K562 (cell line): ENCODE data around the gene CGGBP1. TPM values are rescaled to one million over a fixed set of nuclear protein-coding genes. Genes with fewer than 3 reads are reported as not detected.

Experiments used
- ARID1B ChIP-seq: fragments of 450-650 bp; IDR thresholded peaks from 2 replicates; pipeline ENCODE4 v1.6.1; 2016; ENCODE audit warnings: antibody characterized with exemption, mild to moderate bottlenecking, inconsistent platforms
- CBFA2T3 ChIP-seq: fragments of 450-650 bp; IDR thresholded peaks from 2 replicates; pipeline ENCODE4 v1.6.1; 2017
- EP300 ChIP-seq: IDR thresholded peaks from 2 replicates; pipeline ENCODE4 v1.6.1; 2012; ENCODE audit warnings: low read length, improper control_type of control experiment
- NCOA6 ChIP-seq: fragments of 450-650 bp; IDR thresholded peaks from 2 replicates; pipeline ENCODE4 v1.6.1; 2017; ENCODE audit warnings: mild to moderate bottlenecking
- PML ChIP-seq: IDR thresholded peaks from 2 replicates; pipeline ENCODE4 v1.6.1; 2012; ENCODE audit warnings: low read length, inconsistent platforms
- RBM25 ChIP-seq: fragments of 200-400 bp; formaldehyde crosslinking; IDR thresholded peaks from 2 replicates; pipeline ENCODE4 v1.6.1; 2018; ENCODE audit warnings: low read length, low read depth, moderate library complexity; ENCODE audit not compliant: severe bottlenecking
- RHOXF2B ChIP-seq: fragments of 250-450 bp; sonication (Bioruptor Pico); conservative IDR thresholded peaks from 2 replicates; pipeline ENCODE4 v1.5.1; 2021
- TBL1XR1 ChIP-seq, 2 experiments: IDR thresholded peaks; 2 replicates each; pipeline ENCODE4 v1.6.1; 2012; ENCODE audit warnings: improper control_type of control experiment in 2 of 2, low read length in 2 of 2, mild to moderate bottlenecking in 1 of 2
- YY1 ChIP-seq, 3 experiments: IDR thresholded peaks; 2 replicates each; pipeline ENCODE4 v1.6.1; 2011; ENCODE audit warnings: low read length in 2 of 3, mild to moderate bottlenecking in 2 of 3, moderate library complexity in 2 of 3, borderline replicate concordance in 1 of 3, control low read depth in 1 of 3, low read depth in 1 of 3; ENCODE audit not compliant: insufficient read depth in 3 of 3, insufficient replicate concordance in 2 of 3, control insufficient read depth in 1 of 3, insufficient read length in 1 of 3; ENCODE audit errors: extremely low read depth in 1 of 3
- ZFX ChIP-seq: sonication (generic); formaldehyde crosslinking; IDR thresholded peaks from 2 replicates; pipeline ENCODE4 v1.8.0; 2022; ENCODE audit warnings: mild to moderate bottlenecking, missing genetic modification reagents, moderate library complexity
- polyA plus RNA-seq, 8 experiments: library from polyadenylated mRNA; depleted of rRNA in 4 of 8; stranded (reverse) in 5 of 8; unstranded in 3 of 8; fragments of >200 nt; fragmentation: Nextera tagmentation in 2 of 8; fragmentation: Illumina TruSeq in 1 of 8; extraction: Ambion mirVana in 2 of 8; extraction: Trizol in 1 of 8; gene quantifications; 2 replicates each; pipeline versions ENCODE4 v1.2.1 to v1.2.3, GENCODE V29; 2011 to 2014; ENCODE audit warnings: inconsistent platforms in 1 of 8, missing spikeins in 1 of 8
- total RNA-seq, 7 experiments: library from RNA; depleted of rRNA in 6 of 7; stranded (reverse); fragments of >200 nt in 6 of 7; fragmentation: Illumina TruSeq in 2 of 7; extraction: Trizol in 2 of 7; gene quantifications; 2 replicates each; pipeline versions ENCODE4 v1.2.1 to v1.2.3, GENCODE V29; 2011 to 2021; ENCODE audit warnings: low replicate concordance in 1 of 7
- TF ChIP-seq, protein P1 (sequence below), 2 experiments: fragments of 450-650 bp; IDR thresholded peaks; 2 replicates each; pipeline ENCODE4 v1.6.1; 2016; ENCODE audit warnings: mild to moderate bottlenecking in 2 of 2, borderline replicate concordance in 1 of 2, low read depth in 1 of 2, moderate library complexity in 1 of 2
- TF ChIP-seq, protein P2 (sequence below), 2 experiments: fragments of 450-650 bp; formaldehyde crosslinking in 1 of 2; IDR thresholded peaks; 2 replicates each; pipeline versions ENCODE4 v1.4.0 to v1.6.1; 2014 to 2020; ENCODE audit warnings: mild to moderate bottlenecking in 2 of 2, borderline replicate concordance in 1 of 2, low read depth in 1 of 2

Gene CGGBP1
- total and polyA plus RNA-seq, 9 of the 15 experiments (the other 6 are each of a cell fraction or from before 2014, with no cell fraction given), result 14.4 to 47.8 (median 37.8) TPM

DNA sequence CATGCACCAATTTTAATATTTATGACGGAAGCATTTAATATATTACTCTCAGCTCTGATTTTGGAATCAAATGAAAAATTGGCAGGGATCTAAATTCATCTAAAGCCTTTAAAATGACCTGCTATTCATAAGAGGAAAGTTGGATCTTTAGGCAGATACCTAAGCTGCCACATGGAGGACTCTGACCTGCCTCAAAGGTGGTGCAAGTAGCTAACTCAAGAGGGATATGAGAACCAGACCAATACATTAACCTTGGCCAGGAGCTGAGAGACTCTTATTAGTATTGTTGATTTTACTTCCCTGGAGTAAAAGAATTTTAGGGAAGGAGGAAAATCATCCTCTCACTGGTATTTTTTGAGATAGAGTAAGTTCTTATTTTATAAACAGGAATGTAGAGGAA, 17.9 kb upstream of the CGGBP1 start (continued):
- peak; percentile 73 for TF ChIP-seq CBFA2T3
- TF ChIP-seq ARID1B, result peak; percentile 81
- no peak for TF ChIP-seq NCOA6
- no peak for TF ChIP-seq RHOXF2B (CRISPR knock-in tag)
- TF ChIP-seq PML, result 0 out of 2 replicates have a peak, but pooled peaks have one; percentile 28
- no peak for TF ChIP-seq YY1 (IDR thresholded peaks at IDR 0.05; ENCODE audit: borderline replicate concordance in 1 of 3, control insufficient read depth in 1 of 3, extremely low read depth in 1 of 3, insufficient read depth in 3 of 3, insufficient read length in 1 of 3, insufficient replicate concordance in 2 of 3, low read depth in 1 of 3, low read length in 2 of 3)
- TF ChIP-seq TBL1XR1 (IDR thresholded peaks at IDR 0.05; ENCODE audit: low read length in 2 of 2), result peak in 1 of 2 experiments; percentile 14; a peak in 1 of 4 replicates
- peak; percentile 30; the same call in 1 of the 2 replicates for TF ChIP-seq EP300
- no peak for TF ChIP-seq RBM25
- TF ChIP-seq ZFX (CRISPR knock-in tag), result no peak
- TF ChIP-seq, protein P1, sequence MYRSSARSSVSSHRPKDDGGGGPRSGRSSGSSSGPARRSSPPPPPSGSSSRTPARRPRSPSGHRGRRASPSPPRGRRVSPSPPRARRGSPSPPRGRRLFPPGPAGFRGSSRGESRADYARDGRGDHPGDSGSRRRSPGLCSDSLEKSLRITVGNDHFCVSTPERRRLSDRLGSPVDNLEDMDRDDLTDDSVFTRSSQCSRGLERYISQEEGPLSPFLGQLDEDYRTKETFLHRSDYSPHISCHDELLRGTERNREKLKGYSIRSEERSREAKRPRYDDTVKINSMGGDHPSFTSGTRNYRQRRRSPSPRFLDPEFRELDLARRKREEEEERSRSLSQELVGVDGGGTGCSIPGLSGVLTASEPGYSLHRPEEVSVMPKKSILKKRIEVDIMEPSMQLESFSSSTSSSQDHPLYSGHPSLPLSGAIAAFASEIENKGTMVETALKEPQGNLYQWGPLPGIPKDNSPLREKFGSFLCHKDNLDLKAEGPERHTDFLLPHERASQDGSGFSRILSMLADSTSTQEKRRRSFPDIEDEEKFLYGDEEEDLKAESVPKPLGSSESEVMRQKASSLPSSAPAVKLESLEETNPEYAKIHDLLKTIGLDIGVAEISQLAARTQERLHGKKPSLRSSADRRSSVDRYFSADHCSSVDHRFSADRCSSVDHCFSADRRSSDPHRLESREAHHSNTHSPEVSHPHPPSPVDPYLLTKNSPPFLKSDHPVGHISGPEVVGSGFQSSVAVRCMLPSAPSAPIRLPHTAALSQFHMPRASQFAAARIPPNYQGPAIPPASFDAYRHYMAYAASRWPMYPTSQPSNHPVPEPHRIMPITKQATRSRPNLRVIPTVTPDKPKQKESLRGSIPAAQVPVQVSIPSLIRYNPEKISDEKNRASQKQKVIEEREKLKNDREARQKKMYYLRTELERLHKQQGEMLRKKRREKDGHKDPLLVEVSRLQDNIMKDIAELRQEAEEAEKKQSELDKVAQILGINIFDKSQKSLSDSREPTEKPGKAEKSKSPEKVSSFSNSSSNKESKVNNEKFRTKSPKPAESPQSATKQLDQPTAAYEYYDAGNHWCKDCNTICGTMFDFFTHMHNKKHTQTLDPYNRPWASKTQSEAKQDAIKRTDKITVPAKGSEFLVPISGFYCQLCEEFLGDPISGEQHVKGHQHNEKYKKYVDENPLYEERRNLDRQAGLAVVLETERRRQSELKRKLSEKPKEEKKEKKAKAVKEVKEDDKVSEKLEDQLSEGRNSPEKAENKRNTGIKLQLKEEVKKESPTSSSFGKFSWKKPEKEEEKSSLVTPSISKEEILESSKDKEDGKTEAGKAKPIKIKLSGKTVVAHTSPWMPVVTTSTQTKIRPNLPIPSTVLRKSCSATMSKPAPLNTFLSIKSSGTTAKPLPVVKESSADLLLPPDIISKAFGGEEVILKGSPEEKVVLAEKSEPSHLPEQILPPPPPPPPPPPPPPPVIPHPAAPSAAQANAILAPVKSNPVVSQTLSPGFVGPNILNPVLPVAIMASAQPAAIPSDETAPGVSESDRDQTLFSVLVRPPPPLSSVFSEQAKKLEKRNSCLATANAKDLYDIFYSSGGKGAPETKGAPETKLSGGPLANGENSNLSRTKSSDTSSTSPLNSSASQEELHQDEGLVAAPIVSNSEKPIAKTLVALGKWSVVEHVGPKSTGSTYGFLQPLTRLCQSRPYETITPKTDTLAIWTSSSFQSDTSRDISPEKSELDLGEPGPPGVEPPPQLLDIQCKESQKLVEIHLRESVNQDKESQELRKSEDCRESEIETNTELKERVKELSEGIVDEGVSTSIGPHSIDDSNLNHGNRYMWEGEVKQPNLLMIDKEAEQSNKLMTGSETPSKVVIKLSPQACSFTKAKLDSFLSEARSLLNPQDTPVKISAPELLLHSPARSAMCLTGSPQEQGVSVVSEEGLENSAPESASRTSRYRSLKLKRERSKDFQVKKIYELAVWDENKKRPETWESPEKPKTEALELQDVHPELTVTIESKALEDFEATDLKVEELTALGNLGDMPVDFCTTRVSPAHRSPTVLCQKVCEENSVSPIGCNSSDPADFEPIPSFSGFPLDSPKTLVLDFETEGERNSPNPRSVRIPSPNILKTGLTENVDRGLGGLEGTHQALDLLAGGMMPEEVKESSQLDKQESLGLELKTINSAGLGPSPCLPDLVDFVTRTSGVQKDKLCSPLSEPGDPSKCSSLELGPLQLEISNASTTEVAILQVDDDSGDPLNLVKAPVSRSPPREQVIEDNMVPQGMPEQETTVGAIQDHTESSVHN (IDR thresholded peaks at IDR 0.05; ENCODE audit: borderline replicate concordance in 1 of 2, low read depth in 1 of 2), result no peak
- TF ChIP-seq, protein P2, sequence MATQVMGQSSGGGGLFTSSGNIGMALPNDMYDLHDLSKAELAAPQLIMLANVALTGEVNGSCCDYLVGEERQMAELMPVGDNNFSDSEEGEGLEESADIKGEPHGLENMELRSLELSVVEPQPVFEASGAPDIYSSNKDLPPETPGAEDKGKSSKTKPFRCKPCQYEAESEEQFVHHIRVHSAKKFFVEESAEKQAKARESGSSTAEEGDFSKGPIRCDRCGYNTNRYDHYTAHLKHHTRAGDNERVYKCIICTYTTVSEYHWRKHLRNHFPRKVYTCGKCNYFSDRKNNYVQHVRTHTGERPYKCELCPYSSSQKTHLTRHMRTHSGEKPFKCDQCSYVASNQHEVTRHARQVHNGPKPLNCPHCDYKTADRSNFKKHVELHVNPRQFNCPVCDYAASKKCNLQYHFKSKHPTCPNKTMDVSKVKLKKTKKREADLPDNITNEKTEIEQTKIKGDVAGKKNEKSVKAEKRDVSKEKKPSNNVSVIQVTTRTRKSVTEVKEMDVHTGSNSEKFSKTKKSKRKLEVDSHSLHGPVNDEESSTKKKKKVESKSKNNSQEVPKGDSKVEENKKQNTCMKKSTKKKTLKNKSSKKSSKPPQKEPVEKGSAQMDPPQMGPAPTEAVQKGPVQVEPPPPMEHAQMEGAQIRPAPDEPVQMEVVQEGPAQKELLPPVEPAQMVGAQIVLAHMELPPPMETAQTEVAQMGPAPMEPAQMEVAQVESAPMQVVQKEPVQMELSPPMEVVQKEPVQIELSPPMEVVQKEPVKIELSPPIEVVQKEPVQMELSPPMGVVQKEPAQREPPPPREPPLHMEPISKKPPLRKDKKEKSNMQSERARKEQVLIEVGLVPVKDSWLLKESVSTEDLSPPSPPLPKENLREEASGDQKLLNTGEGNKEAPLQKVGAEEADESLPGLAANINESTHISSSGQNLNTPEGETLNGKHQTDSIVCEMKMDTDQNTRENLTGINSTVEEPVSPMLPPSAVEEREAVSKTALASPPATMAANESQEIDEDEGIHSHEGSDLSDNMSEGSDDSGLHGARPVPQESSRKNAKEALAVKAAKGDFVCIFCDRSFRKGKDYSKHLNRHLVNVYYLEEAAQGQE (IDR thresholded peaks at IDR 0.05; ENCODE audit: borderline replicate concordance), result no peak
- TF ChIP-seq, protein P2 (CRISPR knock-in tag; IDR thresholded peaks at IDR 0.05; ENCODE audit: low read depth), result no peak
